GM23338 (cell line): ENCODE results near the gene AFAP1. TPM values are rescaled to one million over a fixed set of nuclear protein-coding genes. Genes with fewer than 3 reads are reported as not detected.

ENCODE experiments used
- ATAC-seq: fragments of 200-7000 bp; cut with Tn5 transposase; 3 replicates; pipeline ENCODE4 v1.9.1; 2020
- DNase-seq: peaks from one replicate; pipeline ENCODE4 v3.0.0-alpha.2; 2015; ENCODE audit warnings: low spot score
- H2AFZ ChIP-seq: fragments of 200-600 bp; sonication (generic); 2 replicates; pipeline ENCODE4 v1.8.0; 2016; ENCODE audit warnings: antibody characterized with exemption, mild to moderate bottlenecking, moderate library complexity
- H3F3A ChIP-seq: fragments of 200-600 bp; sonication (generic); replicated peaks from 2 replicates; pipeline ENCODE4 v1.8.0; 2017; ENCODE audit warnings: antibody characterized with exemption, mixed run types, low read depth
- H3K27ac ChIP-seq: fragments of 200-600 bp; sonication (generic); 2 replicates; pipeline ENCODE4 v1.6.1; 2016; ENCODE audit warnings: low read depth
- H3K27me3 ChIP-seq: fragments of 200-600 bp; sonication (generic); 2 replicates; pipeline ENCODE4 v1.8.0; 2016; ENCODE audit warnings: mild to moderate bottlenecking, mixed run types, moderate library complexity; ENCODE audit not compliant: insufficient read depth
- H3K36me3 ChIP-seq: fragments of 200-600 bp; sonication (generic); 2 replicates; pipeline ENCODE4 v1.8.0; 2016; ENCODE audit warnings: mild to moderate bottlenecking; ENCODE audit not compliant: insufficient read depth
- H3K4me1 ChIP-seq: fragments of 200-600 bp; sonication (generic); 2 replicates; pipeline ENCODE4 v1.8.0; 2016; ENCODE audit warnings: mild to moderate bottlenecking, moderate library complexity; ENCODE audit not compliant: insufficient read depth
- H3K4me2 ChIP-seq: fragments of 200-600 bp; sonication (generic); 2 replicates; pipeline ENCODE4 v1.7.1; 2017; ENCODE audit warnings: mixed run types
- H3K4me3 ChIP-seq: fragments of 200-600 bp; sonication (generic); 2 replicates; pipeline ENCODE4 v1.6.1; 2016; ENCODE audit warnings: mixed run types
- H3K79me2 ChIP-seq: fragments of 200-600 bp; sonication (generic); replicated peaks from 2 replicates; pipeline ENCODE4 v1.8.0; 2017; ENCODE audit warnings: mild to moderate bottlenecking; ENCODE audit not compliant: insufficient read depth
- H3K9me2 ChIP-seq: fragments of 200-600 bp; sonication (generic); 2 replicates; pipeline ENCODE4 v1.8.0; 2017; ENCODE audit not compliant: insufficient read depth
- H4K20me1 ChIP-seq: fragments of 200-600 bp; sonication (generic); replicated peaks from 2 replicates; pipeline ENCODE4 v1.8.0; 2017; ENCODE audit warnings: mild to moderate bottlenecking; ENCODE audit not compliant: insufficient read depth
- H3K27ac Mint-ChIP-seq: 2 replicates; pipeline ENCODE4 v1.8.0; 2020; ENCODE audit warnings: inconsistent platforms, mild to moderate bottlenecking, moderate library complexity, mixed read lengths
- H3K27me3 Mint-ChIP-seq: 3 replicates; pipeline ENCODE4 v1.8.0; 2022; ENCODE audit warnings: low read depth, mild to moderate bottlenecking, moderate library complexity, mixed read lengths, inconsistent platforms; ENCODE audit not compliant: insufficient read depth, poor library complexity
- H3K36me3 Mint-ChIP-seq: 3 replicates; pipeline ENCODE4 v1.8.0; 2021; ENCODE audit warnings: low read depth, mild to moderate bottlenecking, inconsistent platforms, moderate library complexity, mixed read lengths
- H3K4me1 Mint-ChIP-seq: 3 replicates; pipeline ENCODE4 v1.8.0; 2020; ENCODE audit warnings: mild to moderate bottlenecking, inconsistent platforms, mixed read lengths
- H3K4me3 Mint-ChIP-seq: 3 replicates; pipeline ENCODE4 v1.8.0; 2021; ENCODE audit warnings: moderate library complexity, mild to moderate bottlenecking, inconsistent platforms, mixed read lengths
- H3K9me3 Mint-ChIP-seq: 3 replicates; pipeline ENCODE4 v1.8.0; 2020; ENCODE audit warnings: moderate library complexity, mild to moderate bottlenecking, inconsistent platforms, mixed read lengths
- CREB1 ChIP-seq: fragments of 250-450 bp; sonication (Bioruptor Pico); IDR thresholded peaks from 2 replicates; pipeline ENCODE4 v1.5.0; 2020; ENCODE audit warnings: low read depth, mild to moderate bottlenecking, moderate library complexity
- ETS1 ChIP-seq: IDR thresholded peaks from 2 replicates; pipeline ENCODE4 v1.6.1; 2016; ENCODE audit warnings: antibody characterized with exemption
- EZH2 ChIP-seq: fragments of 200-600 bp; sonication (generic); IDR thresholded peaks from one replicate; pipeline ENCODE4 v1.8.0; 2017; ENCODE audit warnings: antibody characterized with exemption, mild to moderate bottlenecking, low read depth; ENCODE audit not compliant: unreplicated experiment
- EZH2phosphoT487 ChIP-seq: fragments of 200-600 bp; sonication (generic); IDR thresholded peaks from one replicate; pipeline ENCODE4 v1.8.1; 2018; ENCODE audit warnings: antibody characterized with exemption; ENCODE audit not compliant: unreplicated experiment
- JUNB ChIP-seq: IDR thresholded peaks from one replicate; pipeline ENCODE4 v1.6.1; 2016; ENCODE audit warnings: antibody characterized with exemption; ENCODE audit not compliant: unreplicated experiment
- NANOG ChIP-seq: IDR thresholded peaks from 2 replicates; pipeline ENCODE4 v1.6.1; 2016; ENCODE audit warnings: antibody characterized with exemption, borderline replicate concordance
- POLR2AphosphoS5 ChIP-seq: IDR thresholded peaks from 2 replicates; pipeline ENCODE4 v1.6.1; 2016; ENCODE audit warnings: antibody characterized with exemption, low read depth
- STAT1 ChIP-seq: IDR thresholded peaks from one replicate; pipeline ENCODE4 v1.6.1; 2016; ENCODE audit warnings: antibody characterized with exemption; ENCODE audit not compliant: unreplicated experiment
- ZNF114 ChIP-seq: fragments of 250-450 bp; sonication (Bioruptor Pico); IDR thresholded peaks from 2 replicates; pipeline ENCODE4 v1.5.0; 2020; ENCODE audit warnings: mild to moderate bottlenecking, moderate library complexity
- ZNF331 ChIP-seq: fragments of 250-450 bp; sonication (Bioruptor Pico); IDR thresholded peaks from 2 replicates; pipeline ENCODE4 v1.5.0; 2020; ENCODE audit warnings: low read depth, mild to moderate bottlenecking, moderate library complexity
- polyA plus RNA-seq: library from polyadenylated mRNA; unstranded; fragments of >200 nt; fragmentation: Nextera tagmentation; extraction: Ambion mirVana; gene quantifications from 2 replicates; pipeline ENCODE4 v1.2.1, GENCODE V29; 2016
- total RNA-seq: library from RNA; depleted of rRNA; stranded (reverse); fragments of >200 nt; shearing (Covaris generic); gene quantifications from 2 replicates; pipeline ENCODE4 v1.2.3, GENCODE V29; 2014
- TF ChIP-seq, protein P1 (sequence below): fragments of 250-450 bp; sonication (Bioruptor Pico); IDR thresholded peaks from 2 replicates; pipeline ENCODE4 v1.5.0; 2020; ENCODE audit warnings: mild to moderate bottlenecking, moderate library complexity
- TF ChIP-seq, protein P2 (sequence below), 2 experiments: fragments of 200-600 bp in 1 of 2; sonication (generic) in 1 of 2; conservative IDR thresholded peaks; 2 replicates each; pipeline versions ENCODE4 v1.5.1 to v1.6.1; 2016 to 2017; ENCODE audit warnings: antibody characterized with exemption in 2 of 2, low read depth in 2 of 2, mild to moderate bottlenecking in 2 of 2, moderate library complexity in 1 of 2
- TF ChIP-seq, protein P3 (sequence below): IDR thresholded peaks from one replicate; pipeline ENCODE4 v1.6.1; 2018; ENCODE audit warnings: antibody characterized with exemption; ENCODE audit not compliant: unreplicated experiment

AFAP1 gene
- total and polyA plus RNA-seq, 2 experiments from 2014 or later = 6.5 to 21.5 TPM

DNA sequence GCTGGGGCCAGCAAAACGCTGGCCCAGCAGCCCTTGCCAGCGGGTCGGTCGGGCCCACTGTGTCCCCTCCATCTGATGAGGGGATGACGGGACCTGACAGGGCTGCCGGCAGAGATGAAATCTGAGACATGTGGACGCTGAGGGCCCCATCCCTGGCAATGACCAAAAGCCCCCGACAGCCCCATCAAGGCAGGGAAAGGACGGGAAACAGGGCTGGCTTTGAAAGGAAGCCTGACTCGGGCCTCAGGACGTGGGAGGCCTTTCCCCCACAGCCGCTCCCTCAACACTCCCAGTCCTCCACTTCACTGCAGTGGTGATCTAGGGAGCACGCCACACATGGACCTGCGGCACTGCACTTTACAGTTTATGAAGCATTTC is 202.4 kb downstream of the AFAP1 start:
- no peaks in the 10 kb centered on the region for H3K79me2 ChIP-seq
- H3K4me1 Mint-ChIP-seq = no peaks in the 10 kb centered on the region
- H3K27me3 Mint-ChIP-seq = no peaks in the 10 kb centered on the region
- H3K4me3 Mint-ChIP-seq = no peak overlapping the region
- H3K27ac Mint-ChIP-seq = no peak overlapping the region
- no peaks in the 10 kb centered on the region for H3K36me3 Mint-ChIP-seq
- TF ChIP-seq, protein P1, sequence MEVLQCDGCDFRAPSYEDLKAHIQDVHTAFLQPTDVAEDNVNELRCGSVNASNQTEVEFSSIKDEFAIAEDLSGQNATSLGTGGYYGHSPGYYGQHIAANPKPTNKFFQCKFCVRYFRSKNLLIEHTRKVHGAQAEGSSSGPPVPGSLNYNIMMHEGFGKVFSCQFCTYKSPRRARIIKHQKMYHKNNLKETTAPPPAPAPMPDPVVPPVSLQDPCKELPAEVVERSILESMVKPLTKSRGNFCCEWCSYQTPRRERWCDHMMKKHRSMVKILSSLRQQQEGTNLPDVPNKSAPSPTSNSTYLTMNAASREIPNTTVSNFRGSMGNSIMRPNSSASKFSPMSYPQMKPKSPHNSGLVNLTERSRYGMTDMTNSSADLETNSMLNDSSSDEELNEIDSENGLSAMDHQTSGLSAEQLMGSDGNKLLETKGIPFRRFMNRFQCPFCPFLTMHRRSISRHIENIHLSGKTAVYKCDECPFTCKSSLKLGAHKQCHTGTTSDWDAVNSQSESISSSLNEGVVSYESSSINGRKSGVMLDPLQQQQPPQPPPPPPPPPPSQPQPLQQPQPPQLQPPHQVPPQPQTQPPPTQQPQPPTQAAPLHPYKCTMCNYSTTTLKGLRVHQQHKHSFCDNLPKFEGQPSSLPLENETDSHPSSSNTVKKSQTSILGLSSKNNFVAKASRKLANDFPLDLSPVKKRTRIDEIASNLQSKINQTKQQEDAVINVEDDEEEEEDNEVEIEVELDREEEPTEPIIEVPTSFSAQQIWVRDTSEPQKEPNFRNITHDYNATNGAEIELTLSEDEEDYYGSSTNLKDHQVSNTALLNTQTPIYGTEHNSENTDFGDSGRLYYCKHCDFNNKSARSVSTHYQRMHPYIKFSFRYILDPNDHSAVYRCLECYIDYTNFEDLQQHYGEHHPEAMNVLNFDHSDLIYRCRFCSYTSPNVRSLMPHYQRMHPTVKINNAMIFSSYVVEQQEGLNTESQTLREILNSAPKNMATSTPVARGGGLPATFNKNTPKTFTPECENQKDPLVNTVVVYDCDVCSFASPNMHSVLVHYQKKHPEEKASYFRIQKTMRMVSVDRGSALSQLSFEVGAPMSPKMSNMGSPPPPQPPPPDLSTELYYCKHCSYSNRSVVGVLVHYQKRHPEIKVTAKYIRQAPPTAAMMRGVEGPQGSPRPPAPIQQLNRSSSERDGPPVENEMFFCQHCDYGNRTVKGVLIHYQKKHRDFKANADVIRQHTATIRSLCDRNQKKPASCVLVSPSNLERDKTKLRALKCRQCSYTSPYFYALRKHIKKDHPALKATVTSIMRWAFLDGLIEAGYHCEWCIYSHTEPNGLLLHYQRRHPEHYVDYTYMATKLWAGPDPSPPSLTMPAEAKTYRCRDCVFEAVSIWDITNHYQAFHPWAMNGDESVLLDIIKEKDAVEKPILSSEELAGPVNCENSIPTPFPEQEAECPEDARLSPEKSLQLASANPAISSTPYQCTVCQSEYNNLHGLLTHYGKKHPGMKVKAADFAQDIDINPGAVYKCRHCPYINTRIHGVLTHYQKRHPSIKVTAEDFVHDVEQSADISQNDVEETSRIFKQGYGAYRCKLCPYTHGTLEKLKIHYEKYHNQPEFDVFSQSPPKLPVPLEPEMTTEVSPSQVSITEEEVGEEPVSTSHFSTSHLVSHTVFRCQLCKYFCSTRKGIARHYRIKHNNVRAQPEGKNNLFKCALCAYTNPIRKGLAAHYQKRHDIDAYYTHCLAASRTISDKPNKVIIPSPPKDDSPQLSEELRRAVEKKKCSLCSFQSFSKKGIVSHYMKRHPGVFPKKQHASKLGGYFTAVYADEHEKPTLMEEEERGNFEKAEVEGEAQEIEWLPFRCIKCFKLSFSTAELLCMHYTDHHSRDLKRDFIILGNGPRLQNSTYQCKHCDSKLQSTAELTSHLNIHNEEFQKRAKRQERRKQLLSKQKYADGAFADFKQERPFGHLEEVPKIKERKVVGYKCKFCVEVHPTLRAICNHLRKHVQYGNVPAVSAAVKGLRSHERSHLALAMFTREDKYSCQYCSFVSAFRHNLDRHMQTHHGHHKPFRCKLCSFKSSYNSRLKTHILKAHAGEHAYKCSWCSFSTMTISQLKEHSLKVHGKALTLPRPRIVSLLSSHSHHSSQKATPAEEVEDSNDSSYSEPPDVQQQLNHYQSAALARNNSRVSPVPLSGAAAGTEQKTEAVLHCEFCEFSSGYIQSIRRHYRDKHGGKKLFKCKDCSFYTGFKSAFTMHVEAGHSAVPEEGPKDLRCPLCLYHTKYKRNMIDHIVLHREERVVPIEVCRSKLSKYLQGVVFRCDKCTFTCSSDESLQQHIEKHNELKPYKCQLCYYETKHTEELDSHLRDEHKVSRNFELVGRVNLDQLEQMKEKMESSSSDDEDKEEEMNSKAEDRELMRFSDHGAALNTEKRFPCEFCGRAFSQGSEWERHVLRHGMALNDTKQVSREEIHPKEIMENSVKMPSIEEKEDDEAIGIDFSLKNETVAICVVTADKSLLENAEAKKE (CRISPR knock-in tag) = no peak
- TF ChIP-seq EZH2phosphoT487 (no peak), ZNF114 (CRISPR knock-in tag) (no peak), CREB1 (CRISPR knock-in tag) (no peak), JUNB (no peak), ETS1 (no peak), STAT1 (no peak), EZH2 (no peak), ZNF331 (CRISPR knock-in tag) (no peak), NANOG (no peak), POLR2AphosphoS5 (no peak)
- TF ChIP-seq, protein P2, sequence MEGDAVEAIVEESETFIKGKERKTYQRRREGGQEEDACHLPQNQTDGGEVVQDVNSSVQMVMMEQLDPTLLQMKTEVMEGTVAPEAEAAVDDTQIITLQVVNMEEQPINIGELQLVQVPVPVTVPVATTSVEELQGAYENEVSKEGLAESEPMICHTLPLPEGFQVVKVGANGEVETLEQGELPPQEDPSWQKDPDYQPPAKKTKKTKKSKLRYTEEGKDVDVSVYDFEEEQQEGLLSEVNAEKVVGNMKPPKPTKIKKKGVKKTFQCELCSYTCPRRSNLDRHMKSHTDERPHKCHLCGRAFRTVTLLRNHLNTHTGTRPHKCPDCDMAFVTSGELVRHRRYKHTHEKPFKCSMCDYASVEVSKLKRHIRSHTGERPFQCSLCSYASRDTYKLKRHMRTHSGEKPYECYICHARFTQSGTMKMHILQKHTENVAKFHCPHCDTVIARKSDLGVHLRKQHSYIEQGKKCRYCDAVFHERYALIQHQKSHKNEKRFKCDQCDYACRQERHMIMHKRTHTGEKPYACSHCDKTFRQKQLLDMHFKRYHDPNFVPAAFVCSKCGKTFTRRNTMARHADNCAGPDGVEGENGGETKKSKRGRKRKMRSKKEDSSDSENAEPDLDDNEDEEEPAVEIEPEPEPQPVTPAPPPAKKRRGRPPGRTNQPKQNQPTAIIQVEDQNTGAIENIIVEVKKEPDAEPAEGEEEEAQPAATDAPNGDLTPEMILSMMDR (conservative IDR thresholded peaks at IDR 0.05; ENCODE audit: low read depth in 2 of 2) = no peak
- TF ChIP-seq, protein P3, sequence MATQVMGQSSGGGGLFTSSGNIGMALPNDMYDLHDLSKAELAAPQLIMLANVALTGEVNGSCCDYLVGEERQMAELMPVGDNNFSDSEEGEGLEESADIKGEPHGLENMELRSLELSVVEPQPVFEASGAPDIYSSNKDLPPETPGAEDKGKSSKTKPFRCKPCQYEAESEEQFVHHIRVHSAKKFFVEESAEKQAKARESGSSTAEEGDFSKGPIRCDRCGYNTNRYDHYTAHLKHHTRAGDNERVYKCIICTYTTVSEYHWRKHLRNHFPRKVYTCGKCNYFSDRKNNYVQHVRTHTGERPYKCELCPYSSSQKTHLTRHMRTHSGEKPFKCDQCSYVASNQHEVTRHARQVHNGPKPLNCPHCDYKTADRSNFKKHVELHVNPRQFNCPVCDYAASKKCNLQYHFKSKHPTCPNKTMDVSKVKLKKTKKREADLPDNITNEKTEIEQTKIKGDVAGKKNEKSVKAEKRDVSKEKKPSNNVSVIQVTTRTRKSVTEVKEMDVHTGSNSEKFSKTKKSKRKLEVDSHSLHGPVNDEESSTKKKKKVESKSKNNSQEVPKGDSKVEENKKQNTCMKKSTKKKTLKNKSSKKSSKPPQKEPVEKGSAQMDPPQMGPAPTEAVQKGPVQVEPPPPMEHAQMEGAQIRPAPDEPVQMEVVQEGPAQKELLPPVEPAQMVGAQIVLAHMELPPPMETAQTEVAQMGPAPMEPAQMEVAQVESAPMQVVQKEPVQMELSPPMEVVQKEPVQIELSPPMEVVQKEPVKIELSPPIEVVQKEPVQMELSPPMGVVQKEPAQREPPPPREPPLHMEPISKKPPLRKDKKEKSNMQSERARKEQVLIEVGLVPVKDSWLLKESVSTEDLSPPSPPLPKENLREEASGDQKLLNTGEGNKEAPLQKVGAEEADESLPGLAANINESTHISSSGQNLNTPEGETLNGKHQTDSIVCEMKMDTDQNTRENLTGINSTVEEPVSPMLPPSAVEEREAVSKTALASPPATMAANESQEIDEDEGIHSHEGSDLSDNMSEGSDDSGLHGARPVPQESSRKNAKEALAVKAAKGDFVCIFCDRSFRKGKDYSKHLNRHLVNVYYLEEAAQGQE = no peak
- no peaks in the 10 kb centered on the region for H3K4me1 ChIP-seq
- H4K20me1 ChIP-seq = no peaks in the 10 kb centered on the region
- no peaks in the 10 kb centered on the region for H3K9me3 Mint-ChIP-seq
- no peaks in the 10 kb centered on the region for H3K36me3 ChIP-seq
- ATAC-seq (no peak), DNase-seq (no peak)
- H3K27me3 ChIP-seq = no peaks in the 10 kb centered on the region
- H3K4me3 ChIP-seq = no peak overlapping the region
- no peaks in the 10 kb centered on the region for H3K9me2 ChIP-seq
- no peak overlapping the region for H3K27ac ChIP-seq
- no peaks in the 10 kb centered on the region for H3F3A ChIP-seq
- no peak overlapping the region for H2AFZ ChIP-seq
- no peak overlapping the region for H3K4me2 ChIP-seq
